BJ (cell line): ENCODE measurements around the gene PDZD11. TPM values are rescaled to one million over a fixed set of nuclear protein-coding genes. Genes with fewer than 3 reads are reported as not detected.
A peak's percentile ranks its signal among the peaks of the same experiment; 100 is the strongest.

ENCODE experiments used
- CTCF ChIA-PET: fragments of 350-600 bp; formaldehyde crosslinking; extraction: SDS; loops from one replicate; lab custom pipeline; 2021; ENCODE audit warnings: antibody characterized with exemption, inconsistent platforms; lab: Yijun Ruan, JAX
- POLR2A ChIA-PET: fragments of 300-600 bp; sonication (Branson Sonifier 250); formaldehyde crosslinking; extraction: SDS; loops from one replicate; lab custom pipeline; 2021; ENCODE audit warnings: antibody characterized with exemption; lab: Charles Lee
- DNase-seq: peaks from one replicate; pipeline ENCODE4 v3.0.0-alpha.2; 2011; ENCODE audit warnings: low read depth
- H3K27me3 ChIP-seq: 2 replicates; pipeline ENCODE4 v1.6.0; 2011; ENCODE audit warnings: low read length; ENCODE audit not compliant: control insufficient read depth, insufficient read depth
- H3K36me3 ChIP-seq: 2 replicates; pipeline ENCODE4 v1.5.1; 2011; ENCODE audit warnings: low read length; ENCODE audit not compliant: control insufficient read depth, insufficient read depth
- H3K4me3 ChIP-seq: 2 replicates; pipeline ENCODE4 v1.5.1; 2011; ENCODE audit warnings: low read depth, mild to moderate bottlenecking, control low read depth, low read length
- polyA minus RNA-seq: library from RNA; depleted of rRNA, polyadenylated mRNA; stranded (reverse); fragments of >200 nt; gene quantifications from 2 replicates; pipeline ENCODE4 v1.2.3, GENCODE V29; 2011; rRNA and poly(A)+ RNA removed
- polyA plus RNA-seq: library from polyadenylated mRNA; depleted of rRNA; stranded (reverse); fragments of >200 nt; gene quantifications from 2 replicates; pipeline ENCODE4 v1.2.3, GENCODE V29; 2011; rRNA removed
- TF ChIP-seq, protein P1 (sequence below): IDR thresholded peaks from 2 replicates; pipeline ENCODE4 v1.5.1; 2011; ENCODE audit warnings: low read depth, mild to moderate bottlenecking, control low read depth, inconsistent platforms, low read length, moderate library complexity; ENCODE audit not compliant: insufficient read depth

PDZD11 gene, protein sequence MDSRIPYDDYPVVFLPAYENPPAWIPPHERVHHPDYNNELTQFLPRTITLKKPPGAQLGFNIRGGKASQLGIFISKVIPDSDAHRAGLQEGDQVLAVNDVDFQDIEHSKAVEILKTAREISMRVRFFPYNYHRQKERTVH
- 91.9 and 150 TPM in 2 replicates for polyA plus RNA-seq
- polyA minus RNA-seq = 42.8 and 84.4 TPM in 2 replicates

- H3K4me3 ChIP-seq = peak within 1 kb of the TSS; percentile 64
- peaks cover 2% of the 10 kb centered on the region; the same call in 1 of the 2 replicates for H3K36me3 ChIP-seq
- POLR2A ChIA-PET = interaction anchor here (0.6 kb wide), 1 partner anchor 123 kb away, joined by 4 read pairs; no protein-coding TSS in a partner anchor
- no peaks in the 10 kb centered on the region for H3K27me3 ChIP-seq
- CTCF ChIA-PET = interaction anchor here (0.6 to 0.8 kb wide), 2 partner anchors 10 to 27 kb away, joined by 3 to 5 read pairs; no protein-coding TSS in a partner anchor
- DNase-seq = peak; percentile 37
- TF ChIP-seq, protein P1, sequence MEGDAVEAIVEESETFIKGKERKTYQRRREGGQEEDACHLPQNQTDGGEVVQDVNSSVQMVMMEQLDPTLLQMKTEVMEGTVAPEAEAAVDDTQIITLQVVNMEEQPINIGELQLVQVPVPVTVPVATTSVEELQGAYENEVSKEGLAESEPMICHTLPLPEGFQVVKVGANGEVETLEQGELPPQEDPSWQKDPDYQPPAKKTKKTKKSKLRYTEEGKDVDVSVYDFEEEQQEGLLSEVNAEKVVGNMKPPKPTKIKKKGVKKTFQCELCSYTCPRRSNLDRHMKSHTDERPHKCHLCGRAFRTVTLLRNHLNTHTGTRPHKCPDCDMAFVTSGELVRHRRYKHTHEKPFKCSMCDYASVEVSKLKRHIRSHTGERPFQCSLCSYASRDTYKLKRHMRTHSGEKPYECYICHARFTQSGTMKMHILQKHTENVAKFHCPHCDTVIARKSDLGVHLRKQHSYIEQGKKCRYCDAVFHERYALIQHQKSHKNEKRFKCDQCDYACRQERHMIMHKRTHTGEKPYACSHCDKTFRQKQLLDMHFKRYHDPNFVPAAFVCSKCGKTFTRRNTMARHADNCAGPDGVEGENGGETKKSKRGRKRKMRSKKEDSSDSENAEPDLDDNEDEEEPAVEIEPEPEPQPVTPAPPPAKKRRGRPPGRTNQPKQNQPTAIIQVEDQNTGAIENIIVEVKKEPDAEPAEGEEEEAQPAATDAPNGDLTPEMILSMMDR = no peak
Observed at GRCh38 chrX:70289793-70290770, at the start of gene PDZD11, which contains the start of gene KIF4A. PDZD11 (minus strand) TSS chrX:70289927; CDS start chrX:70289341, 586 bp downstream. KIF4A (plus strand) TSS chrX:70290104; CDS start chrX:70290459, 355 bp downstream.

DNA sequence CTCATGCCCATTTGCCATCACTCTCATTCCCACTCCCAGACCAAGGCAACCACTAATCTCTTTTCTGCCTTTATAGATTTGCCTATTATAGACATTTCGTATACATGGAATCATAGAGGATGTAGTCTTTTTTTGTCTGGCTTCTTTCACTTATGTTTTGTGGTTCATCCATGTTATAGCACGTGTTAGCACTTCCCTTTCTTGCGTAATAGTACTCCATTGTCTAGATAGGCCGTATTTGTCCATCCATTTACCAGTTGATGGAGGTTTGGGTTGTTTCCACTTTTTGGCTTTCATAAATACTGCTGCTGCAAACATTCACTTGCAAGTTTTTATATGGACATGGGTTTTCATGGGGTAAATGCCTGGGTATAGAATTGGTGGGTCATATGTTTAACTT is 48.6 kb upstream of the PDZD11 start:
- Histone ChIP-seq H3K27me3 (no peaks in the 10 kb centered on the region), H3K36me3 (no peaks in the 10 kb centered on the region), H3K4me3 (no peak overlapping the region)
- TF ChIP-seq, protein P1 = no peak
- no peak for DNase-seq
- POLR2A ChIA-PET = no interaction called here
- CTCF ChIA-PET = no interaction called here

DNA sequence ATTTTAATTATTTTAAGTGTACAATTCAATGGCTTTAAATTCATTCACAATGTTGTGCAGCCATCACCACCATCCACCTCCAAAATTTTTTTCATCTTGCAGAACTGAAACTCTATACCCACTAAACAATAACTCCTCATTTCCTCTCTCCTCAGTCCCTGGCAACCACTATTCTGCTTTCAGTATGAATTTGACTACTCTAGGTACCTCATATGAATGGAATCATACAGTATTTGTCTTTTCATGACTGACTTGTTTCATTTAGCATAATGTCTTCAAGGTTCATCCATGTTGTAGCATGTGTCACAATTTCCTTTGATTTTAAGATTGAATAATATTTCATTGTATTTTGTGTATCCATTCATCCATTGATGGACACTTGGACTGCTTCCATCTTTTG is 47.0 kb upstream of the PDZD11 start:
- Histone ChIP-seq H3K36me3 (no peaks in the 10 kb centered on the region), H3K4me3 (no peak overlapping the region), H3K27me3 (no peaks in the 10 kb centered on the region)
- ChIA-PET POLR2A (no interaction called here), CTCF (no interaction called here)
- DNase-seq = no peak
- TF ChIP-seq, protein P1 = no peak

DNA sequence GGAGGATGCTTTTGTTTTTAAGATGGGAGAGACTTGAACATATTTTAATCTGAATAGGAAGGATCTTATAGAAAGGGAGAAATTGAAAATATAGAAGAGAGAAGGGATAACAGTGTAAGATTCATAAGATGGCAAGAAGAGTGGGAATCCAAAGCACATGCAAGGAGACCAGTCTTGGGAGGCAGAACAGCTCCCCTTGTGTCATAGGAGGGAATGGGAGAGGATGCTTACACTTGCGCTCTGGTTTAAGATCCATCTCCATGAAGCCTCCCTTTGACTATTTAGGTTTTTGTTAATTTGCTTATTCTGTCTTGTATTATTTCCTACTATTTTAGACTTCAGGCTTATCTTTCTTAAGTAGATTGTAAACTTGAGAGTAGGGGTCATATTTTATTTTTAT is 42.9 kb upstream of the PDZD11 start:
- no peak for DNase-seq
- ChIA-PET POLR2A (no interaction called here), CTCF (no interaction called here)
- Histone ChIP-seq H3K4me3 (no peak overlapping the region), H3K36me3 (no peaks in the 10 kb centered on the region), H3K27me3 (no peaks in the 10 kb centered on the region)
- TF ChIP-seq, protein P1 = no peak

GRCh38 chrX:70331161-70331560 is 41.4 kb upstream of the PDZD11 start:
- TF ChIP-seq, protein P1 = no peak
- H3K27me3 ChIP-seq = no peaks in the 10 kb centered on the region
- H3K36me3 ChIP-seq = no peaks in the 10 kb centered on the region
- DNase-seq = no peak
- POLR2A ChIA-PET = no interaction called here
- H3K4me3 ChIP-seq = no peak overlapping the region
- CTCF ChIA-PET = interaction anchor here (1.7 kb wide), 1 partner anchor 9 kb away, joined by 5 read pairs; no protein-coding TSS in a partner anchor
